HepG2 (cell line): ENCODE results near the gene NEGR1. TPM values are rescaled to one million over a fixed set of nuclear protein-coding genes. Genes with fewer than 3 reads are reported as not detected.

ENCODE experiments used
- ETV6 ChIP-seq: sonication (generic); formaldehyde crosslinking; conservative IDR thresholded peaks from 2 replicates; pipeline ENCODE4 v1.4.0; 2020; ENCODE audit warnings: missing genetic modification reagents
- IRF1 ChIP-seq: sonication (generic); formaldehyde crosslinking; IDR thresholded peaks from 2 replicates; pipeline ENCODE4 v1.4.0; 2020; ENCODE audit warnings: low read depth, mild to moderate bottlenecking, missing genetic modification reagents
- MAFG ChIP-seq: sonication (generic); formaldehyde crosslinking; IDR thresholded peaks from 2 replicates; pipeline ENCODE4 v1.5.1; 2020; ENCODE audit warnings: mild to moderate bottlenecking, missing genetic modification reagents
- MLLT10 ChIP-seq: sonication (generic); formaldehyde crosslinking; IDR thresholded peaks from 2 replicates; pipeline ENCODE4 v1.4.0; 2020; ENCODE audit warnings: missing genetic modification reagents
- MYC ChIP-seq: sonication (generic); formaldehyde crosslinking; IDR thresholded peaks from 2 replicates; pipeline ENCODE4 v1.9.0; 2021; ENCODE audit warnings: missing genetic modification reagents, borderline replicate concordance
- RARG ChIP-seq: sonication (generic); formaldehyde crosslinking; IDR thresholded peaks from 2 replicates; pipeline ENCODE4 v1.4.0; 2020; ENCODE audit warnings: low read depth, mild to moderate bottlenecking, missing genetic modification reagents
- TIGD3 ChIP-seq: sonication (generic); formaldehyde crosslinking; IDR thresholded peaks from 2 replicates; pipeline ENCODE4 v1.5.1; 2020; ENCODE audit warnings: mild to moderate bottlenecking, missing genetic modification reagents, borderline replicate concordance
- ZBTB21 ChIP-seq: sonication (generic); formaldehyde crosslinking; IDR thresholded peaks from 2 replicates; pipeline ENCODE4 v1.4.0; 2020; ENCODE audit warnings: missing genetic modification reagents
- ZBTB40 ChIP-seq, 2 experiments: fragments of 450-650 bp in 1 of 2; sonication (generic) in 1 of 2; formaldehyde crosslinking in 1 of 2; IDR thresholded peaks; 2 replicates each; pipeline versions ENCODE4 v1.6.1 to v1.8.0; 2016 to 2022; ENCODE audit warnings: antibody characterized with exemption in 1 of 2, mild to moderate bottlenecking in 1 of 2, missing genetic modification reagents in 1 of 2
- ZBTB44 ChIP-seq: sonication (generic); formaldehyde crosslinking; IDR thresholded peaks from 2 replicates; pipeline ENCODE4 v1.4.0; 2020; ENCODE audit warnings: missing genetic modification reagents
- ZNF234 ChIP-seq: sonication (generic); formaldehyde crosslinking; conservative IDR thresholded peaks from 2 replicates; pipeline ENCODE4 v1.5.1; 2020; ENCODE audit warnings: mild to moderate bottlenecking, missing genetic modification reagents
- ZNF770 ChIP-seq: sonication (generic); formaldehyde crosslinking; IDR thresholded peaks from 2 replicates; pipeline ENCODE4 v1.5.0; 2020; ENCODE audit warnings: mild to moderate bottlenecking, missing genetic modification reagents
- polyA plus RNA-seq, 8 experiments: library from polyadenylated mRNA; depleted of rRNA in 3 of 8; stranded (reverse) in 7 of 8; unstranded in 1 of 8; fragments of >200 nt; fragmentation: Illumina TruSeq in 4 of 8; extraction: Trizol in 4 of 8; gene quantifications; 2 replicates each; pipeline versions ENCODE4 v1.2.1 to v1.2.3, GENCODE V29; 2011 to 2016; ENCODE audit warnings: low read depth in 4 of 8, missing spikeins in 1 of 8, mixed read lengths in 1 of 8; ENCODE audit not compliant: insufficient read depth in 1 of 8
- total RNA-seq, 5 experiments: library from RNA; depleted of rRNA; stranded (reverse); fragments of >200 nt; fragmentation: Illumina TruSeq; extraction: Trizol; gene quantifications; 2 replicates each; pipeline ENCODE4 v1.2.3, GENCODE V29; 2016; ENCODE audit warnings: low read depth in 1 of 5

Gene NEGR1
- total and polyA plus RNA-seq, 2 of the 13 experiments (the other 11 are each of a cell fraction or from before 2014, with no cell fraction given): not detected

- TF ChIP-seq ZBTB40 (IDR thresholded peaks at IDR 0.05) (no peak), ZBTB40 (CRISPR knock-in tag; IDR thresholded peaks at IDR 0.05) (no peak), RARG (CRISPR knock-in tag) (no peak), IRF1 (CRISPR knock-in tag) (no peak), ZNF770 (CRISPR knock-in tag) (no peak), ZBTB44 (no peak), ETV6 (CRISPR knock-in tag) (no peak), ZBTB21 (CRISPR knock-in tag) (no peak), MYC (no peak), MAFG (CRISPR knock-in tag) (no peak), MLLT10 (CRISPR knock-in tag) (no peak), ZNF234 (CRISPR knock-in tag) (no peak), TIGD3 (CRISPR knock-in tag) (no peak)
- TF ChIP-seq, all 625 proteins: peak for 0
These were observed 4.1 kb upstream of the NEGR1 start (continued) for GRCh38 chr1:72286401-72286800.
